Stimulated activated naive CD4-positive, alpha-beta T cell treated with Interleukin-2 at 50 U/mL for 16 hours (primary cell): Measurements from ENCODE around the gene CEP83.
"Not testable (repeated sequence)": the region's sequence is repeated elsewhere in the genome, so short reads cannot be mapped to it uniquely, and the experiment has no call there.

Experiments used
- DNase-seq: peaks from one replicate; lab custom pipeline; 2025; lab: John Stamatoyannopoulos, UW

The CEP83 gene

GRCh38 chr12:94459728-94460615, at the start of gene CEP83:
TSS of gene CEP83 (minus strand) at chr12:94459867. CDS start at chr12:94412490, 47,377 bp downstream.
- DNase-seq = peak; percentile 97

GRCh38 chr12:94509317-94509716, 49.6 kb upstream of the CEP83 start:
- DNase-seq = no peak

GRCh38 chr12:94507455-94507854, 47.8 kb upstream of the CEP83 start:
- no peak for DNase-seq

GRCh38 chr12:94504386-94504785, 44.7 kb upstream of the CEP83 start:
- DNase-seq = no peak

- no peak for DNase-seq
Measured at GRCh38 chr12:94503619-94504018, 44.0 kb upstream of the CEP83 start.

- no peak for DNase-seq
Measured at GRCh38 chr12:94500831-94501567, 41.3 kb upstream of the CEP83 start.

GRCh38 chr12:94498698-94499097, 39.0 kb upstream of the CEP83 start:
- no peak for DNase-seq

GRCh38 chr12:94498073-94498472, 38.4 kb upstream of the CEP83 start:
- DNase-seq = no peak

GRCh38 chr12:94495445-94496115, 35.9 kb upstream of the CEP83 start:
- no peak for DNase-seq

GRCh38 chr12:94491489-94491888, 31.8 kb upstream of the CEP83 start:
- no peak for DNase-seq

GRCh38 chr12:94488463-94488862, 28.8 kb upstream of the CEP83 start:
- no peak for DNase-seq

GRCh38 chr12:94481734-94482133, 22.1 kb upstream of the CEP83 start:
- DNase-seq = no peak

- DNase-seq = no peak
Measured at GRCh38 chr12:94469522-94469921, 9.9 kb upstream of the CEP83 start.

GRCh38 chr12:94460616-94460959, 921 bp upstream of the CEP83 start:
- DNase-seq = no peak

- peak; percentile 68 for DNase-seq
Measured at GRCh38 chr12:94458877-94459727, 565 bp downstream of the CEP83 start.

- DNase-seq = no peak
Measured at GRCh38 chr12:94457311-94457710, 2.4 kb downstream of the CEP83 start.

- not testable (repeated sequence) for DNase-seq
Measured at GRCh38 chr12:94454318-94454717, 5.3 kb downstream of the CEP83 start.

- no peak for DNase-seq
Measured at GRCh38 chr12:94445662-94446061, 14.0 kb downstream of the CEP83 start.

- no peak for DNase-seq
Measured at GRCh38 chr12:94437303-94437702, 22.4 kb downstream of the CEP83 start.

GRCh38 chr12:94435511-94435927, 24.1 kb downstream of the CEP83 start:
- DNase-seq = no peak

GRCh38 chr12:94434171-94434570, 25.5 kb downstream of the CEP83 start:
- no peak for DNase-seq

- DNase-seq = no peak
Measured at GRCh38 chr12:94433744-94434143, 25.9 kb downstream of the CEP83 start.
